Epithelial cell of proximal tubule (primary cell): Measurements from ENCODE around the gene RIPOR3. TPM values are rescaled to one million over a fixed set of nuclear protein-coding genes. Genes with fewer than 3 reads are reported as not detected.
"Not testable (repeated sequence)": the region's sequence is repeated elsewhere in the genome, so short reads cannot be mapped to it uniquely, and the experiment has no call there.

ENCODE experiments used
- DNase-seq: peaks from one replicate; pipeline ENCODE4 v3.0.0-alpha.2; 2011; ENCODE audit warnings: low read depth
- H3K4me3 ChIP-seq: 2 replicates; pipeline ENCODE4 v1.5.1; 2011; ENCODE audit warnings: low read depth, mild to moderate bottlenecking, low read length
- total RNA-seq: library from RNA; depleted of rRNA; stranded (reverse); fragments of >200 nt; gene quantifications from 2 replicates; pipeline ENCODE4 v1.2.3, GENCODE V29; 2015
- TF ChIP-seq, protein P1 (sequence below): conservative IDR thresholded peaks from 2 replicates; pipeline ENCODE4 v1.5.1; 2012; ENCODE audit warnings: low read depth, mild to moderate bottlenecking, low read length

The RIPOR3 gene
- total RNA-seq, 1 donor from 2014 or later: 1.8 TPM

DNA sequence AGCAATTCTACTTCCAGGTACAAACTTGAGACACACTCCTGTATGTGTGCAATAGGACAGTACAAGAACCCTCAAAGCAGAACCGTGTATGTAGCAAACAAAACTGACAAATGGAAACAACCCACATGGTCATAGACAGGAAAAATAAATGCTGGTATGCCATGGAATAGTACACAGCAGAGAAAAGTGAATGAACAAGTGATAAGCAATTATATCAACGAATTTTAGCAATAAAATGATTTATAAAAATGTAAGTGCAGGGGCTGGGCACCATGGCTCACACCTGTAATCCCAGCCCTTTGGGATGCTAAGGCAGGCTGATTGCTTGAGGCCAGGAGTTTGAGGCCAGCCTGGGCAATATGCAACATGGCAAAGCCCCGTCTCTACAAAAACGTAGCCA is 9.3 kb downstream of the RIPOR3 start:
- no peak overlapping the region for H3K4me3 ChIP-seq
- TF ChIP-seq, protein P1, sequence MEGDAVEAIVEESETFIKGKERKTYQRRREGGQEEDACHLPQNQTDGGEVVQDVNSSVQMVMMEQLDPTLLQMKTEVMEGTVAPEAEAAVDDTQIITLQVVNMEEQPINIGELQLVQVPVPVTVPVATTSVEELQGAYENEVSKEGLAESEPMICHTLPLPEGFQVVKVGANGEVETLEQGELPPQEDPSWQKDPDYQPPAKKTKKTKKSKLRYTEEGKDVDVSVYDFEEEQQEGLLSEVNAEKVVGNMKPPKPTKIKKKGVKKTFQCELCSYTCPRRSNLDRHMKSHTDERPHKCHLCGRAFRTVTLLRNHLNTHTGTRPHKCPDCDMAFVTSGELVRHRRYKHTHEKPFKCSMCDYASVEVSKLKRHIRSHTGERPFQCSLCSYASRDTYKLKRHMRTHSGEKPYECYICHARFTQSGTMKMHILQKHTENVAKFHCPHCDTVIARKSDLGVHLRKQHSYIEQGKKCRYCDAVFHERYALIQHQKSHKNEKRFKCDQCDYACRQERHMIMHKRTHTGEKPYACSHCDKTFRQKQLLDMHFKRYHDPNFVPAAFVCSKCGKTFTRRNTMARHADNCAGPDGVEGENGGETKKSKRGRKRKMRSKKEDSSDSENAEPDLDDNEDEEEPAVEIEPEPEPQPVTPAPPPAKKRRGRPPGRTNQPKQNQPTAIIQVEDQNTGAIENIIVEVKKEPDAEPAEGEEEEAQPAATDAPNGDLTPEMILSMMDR: no peak
- DNase-seq: no peak

DNA sequence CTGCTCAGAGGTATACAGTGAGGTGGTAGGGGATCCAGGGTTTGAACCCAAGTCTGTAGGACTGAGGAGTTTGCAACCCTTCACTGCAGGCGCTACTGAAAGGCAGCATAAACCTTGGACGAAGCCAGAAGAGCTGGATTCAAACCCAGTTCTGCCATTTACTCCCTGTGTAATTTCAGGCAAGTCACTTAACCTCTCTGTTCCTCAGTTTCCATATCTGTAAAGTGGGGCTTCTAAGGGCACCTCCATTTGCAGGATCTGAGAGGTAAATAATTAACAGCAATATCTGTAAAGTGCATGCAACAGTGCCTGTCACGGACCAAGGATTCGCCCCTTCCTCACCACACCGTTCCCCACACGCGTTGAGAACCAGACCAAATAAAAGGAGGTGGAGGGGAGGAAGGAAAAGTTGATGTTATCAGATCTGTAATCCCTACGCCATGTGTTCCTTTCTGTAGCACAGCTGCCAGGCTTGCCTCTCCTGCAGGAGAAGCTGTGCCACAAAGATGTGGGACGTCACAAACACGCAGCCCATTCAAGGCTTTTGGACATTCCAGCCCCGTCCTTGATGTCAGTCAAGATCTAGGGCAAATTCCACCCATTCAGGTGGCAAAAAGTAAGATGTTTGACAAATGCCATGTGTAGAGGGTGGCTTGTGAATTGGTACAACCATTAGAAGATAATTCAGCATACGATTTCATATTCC is 9.8 kb downstream of the RIPOR3 start:
- no peak overlapping the region for H3K4me3 ChIP-seq
- TF ChIP-seq, protein P1: no peak
- no peak for DNase-seq

DNA sequence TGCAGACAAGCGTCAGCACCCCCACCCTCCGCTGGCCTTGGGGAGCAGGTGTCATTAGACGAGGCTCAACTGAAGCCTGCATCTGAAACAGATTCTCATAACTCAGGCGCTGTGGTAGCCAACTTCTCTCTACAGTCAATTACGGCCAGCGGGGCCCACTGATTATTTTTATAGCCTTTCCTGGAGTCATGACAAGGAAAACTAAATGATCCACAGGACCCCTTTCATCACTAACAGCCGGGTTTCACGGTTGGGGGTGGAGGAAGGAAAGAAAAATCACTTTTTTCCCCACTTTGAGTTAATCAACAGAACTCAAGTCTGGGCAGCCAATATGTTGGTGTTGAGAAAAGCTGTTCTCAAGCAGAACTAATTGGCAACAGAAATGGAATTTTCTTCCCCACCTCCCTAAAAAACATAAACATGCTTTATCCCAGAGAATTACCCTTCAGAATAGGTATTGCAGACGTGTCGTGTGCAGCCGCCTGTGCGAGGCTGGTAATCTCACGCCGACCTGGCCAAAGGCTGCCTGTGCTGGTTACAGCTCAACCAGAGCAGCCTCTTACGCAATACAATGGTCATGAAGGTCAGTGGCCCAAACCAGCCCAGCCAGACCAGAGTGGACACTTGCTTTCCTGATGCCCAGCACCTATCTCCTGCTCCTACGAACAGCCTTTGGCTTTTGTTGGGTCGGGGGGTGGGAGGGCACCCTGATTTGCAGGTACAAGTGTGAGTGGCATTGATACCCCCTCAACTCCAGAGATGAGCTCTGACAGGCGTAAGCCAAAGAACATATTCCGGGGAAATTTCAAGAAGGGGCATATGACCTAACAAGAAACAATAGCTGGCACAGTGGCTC is 11.0 kb downstream of the RIPOR3 start:
- DNase-seq: peak; percentile 66

GRCh38 chr20:50679753-50680104 is 11.6 kb downstream of the RIPOR3 start:
- TF ChIP-seq, protein P1: no peak
- DNase-seq: no peak
- H3K4me3 ChIP-seq: no peak overlapping the region

More for the DNA sequence above, 11.0 kb downstream of the RIPOR3 start:
- TF ChIP-seq, protein P1: no peak
- no peak overlapping the region for H3K4me3 ChIP-seq

GRCh38 chr20:50678169-50678898 is 13.0 kb downstream of the RIPOR3 start:
- H3K4me3 ChIP-seq: no peak overlapping the region
- no peak for DNase-seq
- TF ChIP-seq, protein P1: no peak

DNA sequence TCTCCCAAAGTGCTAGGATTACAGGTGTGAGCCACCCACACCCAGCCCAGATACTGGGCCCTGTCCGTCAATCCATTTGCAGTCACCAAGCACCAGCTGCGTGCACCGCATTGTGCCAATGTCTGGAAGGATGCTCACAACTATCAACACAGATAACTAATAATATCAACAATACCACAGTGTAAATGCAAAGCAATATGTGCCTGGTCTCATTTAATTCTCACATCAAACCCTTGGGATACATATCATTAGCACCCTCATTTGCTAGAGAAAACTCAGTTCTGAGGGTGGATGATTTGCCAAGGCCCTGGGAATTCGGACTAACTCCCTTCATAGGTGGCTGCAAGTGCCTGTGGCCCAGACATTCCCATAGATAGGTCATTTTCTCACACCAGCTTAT is 14.5 kb downstream of the RIPOR3 start:
- TF ChIP-seq, protein P1: no peak
- no peak for DNase-seq
- no peak overlapping the region for H3K4me3 ChIP-seq

DNA sequence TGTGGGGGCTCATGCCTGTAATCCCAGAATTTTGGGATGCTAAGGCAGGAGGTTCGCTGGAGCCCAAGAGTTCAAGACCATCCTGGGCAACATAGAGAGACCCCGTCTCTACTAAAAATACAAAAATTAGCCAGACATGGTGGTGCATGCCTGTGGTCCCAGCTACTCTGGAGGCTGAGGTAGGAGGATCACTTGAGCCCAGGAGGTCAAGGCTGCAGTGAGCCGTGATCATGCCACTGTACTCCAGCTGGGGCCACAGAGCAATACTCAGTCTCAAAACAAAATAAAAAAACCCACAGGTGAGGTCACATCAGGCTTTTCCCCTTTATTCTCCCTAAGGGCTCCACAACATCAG is 15.0 kb downstream of the RIPOR3 start:
- not testable (repeated sequence) for DNase-seq, H3K4me3 ChIP-seq
